NT2/D1 (cell line): Measurements from ENCODE around the gene SEMA7A.

Experiments used
- YY1 ChIP-seq: IDR thresholded peaks from 2 replicates; pipeline ENCODE4 v1.6.1; 2011; ENCODE audit not compliant: insufficient read length, insufficient read depth
- ZNF274 ChIP-seq: IDR thresholded peaks from 2 replicates; pipeline ENCODE4 v1.6.1; 2011; ENCODE audit warnings: mild to moderate bottlenecking, low read depth, low read length

- TF ChIP-seq ZNF274, result no peak
- no peak for TF ChIP-seq YY1
Observed at GRCh38 chr15:74377831-74378766, 55.7 kb downstream of the SEMA7A start.
